GM19452 (cell line): ENCODE measurements around the gene PUS1.
"Not testable (repeated sequence)": the region's sequence is repeated elsewhere in the genome, so short reads cannot be mapped to it uniquely, and the experiment has no call there.

ENCODE experiments used
- ATAC-seq: cut with Tn5 transposase; IDR thresholded peaks from one replicate; pipeline ENCODE4 v1.9.1; 2021; ENCODE audit not compliant: unreplicated experiment

The PUS1 gene

GRCh38 chr12:131928711-131929580, at the start of gene PUS1:
Gene PUS1, plus strand, starts transcription at chr12:131929276. Its CDS starts 447 bp downstream, at chr12:131929723.
- ATAC-seq, result peak; percentile 62

- ATAC-seq, result no peak
These were observed 46.1 kb upstream of the PUS1 start for GRCh38 chr12:131882804-131883520.

- ATAC-seq, result no peak
These were observed 45.6 kb upstream of the PUS1 start for GRCh38 chr12:131883521-131883900.

GRCh38 chr12:131885076-131885475, 44.0 kb upstream of the PUS1 start:
- ATAC-seq, result not testable (repeated sequence)

GRCh38 chr12:131885543-131886057, 43.5 kb upstream of the PUS1 start:
- no peak for ATAC-seq

- ATAC-seq, result not testable (repeated sequence)
These were observed 37.4 kb upstream of the PUS1 start for GRCh38 chr12:131891722-131892121.

- ATAC-seq, result no peak
These were observed 36.1 kb upstream of the PUS1 start for GRCh38 chr12:131892711-131893604.

- ATAC-seq, result no peak
These were observed 35.3 kb upstream of the PUS1 start for GRCh38 chr12:131893605-131894312.

GRCh38 chr12:131894313-131894860, 34.7 kb upstream of the PUS1 start, which contains the start of gene ULK1:
Gene ULK1, plus strand, starts transcription at chr12:131894622. Its CDS starts 380 bp downstream, at chr12:131895002.
- ATAC-seq, result peak; percentile 79

- no peak for ATAC-seq
These were observed 34.0 kb upstream of the PUS1 start for GRCh38 chr12:131894981-131895639.

- ATAC-seq, result peak; percentile 13
These were observed 33.4 kb upstream of the PUS1 start for GRCh38 chr12:131895640-131896079.

- peak; percentile 62 for ATAC-seq
These were observed 32.8 kb upstream of the PUS1 start for GRCh38 chr12:131896080-131896810.

GRCh38 chr12:131896811-131897270, 32.2 kb upstream of the PUS1 start:
- ATAC-seq, result no peak

- ATAC-seq, result no peak
These were observed 31.8 kb upstream of the PUS1 start for GRCh38 chr12:131897276-131897675.

GRCh38 chr12:131897875-131898274, 31.2 kb upstream of the PUS1 start:
- ATAC-seq, result no peak

- ATAC-seq, result no peak
These were observed 28.7 kb upstream of the PUS1 start for GRCh38 chr12:131900397-131900796.

- no peak for ATAC-seq
These were observed 27.4 kb upstream of the PUS1 start for GRCh38 chr12:131901431-131902331.
